ENCODE data around the gene B3GLCT. TPM values are rescaled to one million over a fixed set of nuclear protein-coding genes. Genes with fewer than 3 reads are reported as not detected.

B3GLCT gene
- total and polyA plus RNA-seq, 2 experiments from 2014 or later, result 5.7 to 10.8 TPM

- Histone ChIP-seq H4K20me1 (ENCODE audit: insufficient read depth, poor library complexity, severe bottlenecking) (no peaks in the 10 kb centered on the region), H3K4me1 (ENCODE audit: insufficient read depth) (no peaks in the 10 kb centered on the region), H3K9me2 (replicated peaks; ENCODE audit: insufficient read depth) (no peaks in the 10 kb centered on the region), H3K79me2 (no peaks in the 10 kb centered on the region), H3K9me3 (ENCODE audit: low read depth) (no peaks in the 10 kb centered on the region), H3K27me3 (no peaks in the 10 kb centered on the region), H3K27ac (no peak overlapping the region), H3K36me3 (replicated peaks; ENCODE audit: insufficient read depth, low read depth) (no peaks in the 10 kb centered on the region), H2AFZ (no peak overlapping the region), H3K4me3 (no peak overlapping the region), H3K4me2 (no peak overlapping the region)
- 90% methylated on average over 6 of the region's 6 CpGs for WGBS (ENCODE audit: low lambda C conversion rate, missing lambda C conversion rate)
- TF ChIP-seq CTCF (IDR thresholded peaks at IDR 0.05; ENCODE audit: poor library complexity), result no peak
- TF ChIP-seq EZH2phosphoT487 (IDR thresholded peaks at IDR 0.05; ENCODE audit: low read depth, severe bottlenecking, unreplicated experiment), result no peak
- no peak for TF ChIP-seq EZH2 (IDR thresholded peaks at IDR 0.05; ENCODE audit: borderline replicate concordance)
- DNase-seq (ENCODE audit: low spot score), result no peak
Measured at GRCh38 chr13:31322702-31323405, 123.1 kb downstream of the B3GLCT start.

DNA sequence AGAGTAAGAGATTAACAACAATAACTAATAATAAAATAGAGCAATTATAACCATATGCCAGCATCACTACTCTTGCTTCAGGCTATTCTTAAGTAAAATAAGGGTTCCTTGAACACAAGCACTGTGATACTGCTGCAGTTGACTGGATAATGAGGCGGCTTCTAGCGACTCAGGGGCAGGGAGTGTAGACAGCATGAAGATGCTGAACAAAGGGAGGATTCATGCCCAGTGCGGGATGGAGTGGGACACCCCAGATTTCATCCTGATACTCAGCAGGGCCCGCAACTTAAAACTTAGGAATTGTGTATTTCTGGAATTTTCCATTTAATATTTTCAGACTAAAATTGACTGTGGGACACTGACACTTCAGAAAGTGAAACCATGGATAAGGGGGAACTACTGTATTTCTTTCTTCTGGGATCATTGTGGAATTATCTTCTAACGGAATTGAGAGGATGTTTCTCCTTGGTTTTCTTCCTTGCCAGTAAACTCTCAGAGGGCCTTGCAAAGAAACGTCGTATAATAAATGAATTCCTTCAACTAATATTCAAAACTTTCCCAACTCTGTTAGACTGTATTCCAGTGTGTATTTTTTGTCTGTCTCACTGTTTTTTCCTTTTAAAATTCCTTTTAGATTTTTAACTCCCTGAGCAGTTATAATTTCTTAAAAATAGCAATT, 127.5 kb downstream of the B3GLCT start:
- 94% methylated on average over 7 of the region's 7 CpGs for whole genome bisulfite sequencing (ENCODE audit: low lambda C conversion rate, missing lambda C conversion rate)
- Histone ChIP-seq H3K27ac (no peak overlapping the region), H3K27me3 (no peaks in the 10 kb centered on the region), H3K79me2 (no peaks in the 10 kb centered on the region), H3K9me3 (ENCODE audit: low read depth) (no peaks in the 10 kb centered on the region), H3K4me1 (ENCODE audit: insufficient read depth) (no peaks in the 10 kb centered on the region), H3K4me2 (no peak overlapping the region), H2AFZ (no peak overlapping the region), H3K9me2 (replicated peaks; ENCODE audit: insufficient read depth) (no peaks in the 10 kb centered on the region), H4K20me1 (ENCODE audit: insufficient read depth, poor library complexity, severe bottlenecking) (no peaks in the 10 kb centered on the region), H3K36me3 (replicated peaks; ENCODE audit: insufficient read depth, low read depth) (no peaks in the 10 kb centered on the region), H3K4me3 (no peak overlapping the region)
- DNase-seq (ENCODE audit: low spot score), result no peak
- TF ChIP-seq EZH2phosphoT487 (IDR thresholded peaks at IDR 0.05; ENCODE audit: low read depth, severe bottlenecking, unreplicated experiment) (no peak), CTCF (IDR thresholded peaks at IDR 0.05; ENCODE audit: poor library complexity) (no peak), EZH2 (IDR thresholded peaks at IDR 0.05; ENCODE audit: borderline replicate concordance) (no peak)

DNA sequence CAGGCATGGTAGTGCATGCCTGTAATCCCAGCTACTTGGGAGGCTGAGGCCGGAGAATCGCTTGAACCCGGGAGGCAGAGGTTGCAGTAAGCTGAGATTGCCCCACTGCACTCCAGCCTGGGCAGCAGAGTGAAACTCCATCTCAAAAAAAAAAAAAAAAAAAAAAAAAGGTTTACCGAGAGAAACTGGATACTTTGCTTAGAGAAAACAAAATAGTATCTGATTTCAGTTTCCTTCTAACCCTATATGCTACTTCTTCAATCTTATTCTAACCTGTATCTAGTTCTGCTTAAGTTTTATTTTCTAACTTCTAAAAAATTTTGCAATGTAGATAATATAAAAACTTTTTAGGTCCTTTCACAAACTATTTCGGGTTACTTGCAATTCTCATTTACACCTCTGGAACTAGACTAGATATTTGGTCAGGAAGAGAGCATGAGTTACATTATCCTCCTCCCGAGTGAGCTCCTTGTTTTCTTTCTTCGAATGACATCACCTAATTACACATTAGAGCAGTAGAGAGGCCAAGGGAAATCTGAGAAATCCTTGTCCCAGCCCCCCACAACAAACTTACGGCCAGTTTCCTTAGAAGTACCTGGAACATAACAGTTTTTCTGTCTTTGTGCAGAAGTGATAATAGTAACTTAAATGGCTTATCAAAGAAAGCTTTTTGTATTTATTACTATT, 128.9 kb downstream of the B3GLCT start:
- no peaks in the 10 kb centered on the region for H3K36me3 ChIP-seq (replicated peaks; ENCODE audit: insufficient read depth, low read depth)
- H3K9me2 ChIP-seq (replicated peaks; ENCODE audit: insufficient read depth), result no peaks in the 10 kb centered on the region
- no peak overlapping the region for H3K27ac ChIP-seq
- TF ChIP-seq EZH2 (IDR thresholded peaks at IDR 0.05; ENCODE audit: borderline replicate concordance), result no peak
- no peak for TF ChIP-seq CTCF (IDR thresholded peaks at IDR 0.05; ENCODE audit: poor library complexity)
- no peak for TF ChIP-seq EZH2phosphoT487 (IDR thresholded peaks at IDR 0.05; ENCODE audit: low read depth, severe bottlenecking, unreplicated experiment)
- no peak overlapping the region for H3K4me3 ChIP-seq
- 69% methylated on average over 8 of the region's 8 CpGs for WGBS (ENCODE audit: low lambda C conversion rate, missing lambda C conversion rate)
- no peaks in the 10 kb centered on the region for H4K20me1 ChIP-seq (ENCODE audit: insufficient read depth, poor library complexity, severe bottlenecking)
- no peak overlapping the region for H3K4me2 ChIP-seq
- no peak for DNase-seq (ENCODE audit: low spot score)
- no peaks in the 10 kb centered on the region for H3K79me2 ChIP-seq
- H3K27me3 ChIP-seq, result no peaks in the 10 kb centered on the region
- no peak overlapping the region for H2AFZ ChIP-seq
- H3K4me1 ChIP-seq (ENCODE audit: insufficient read depth), result no peaks in the 10 kb centered on the region
- no peaks in the 10 kb centered on the region for H3K9me3 ChIP-seq (ENCODE audit: low read depth)

All from hepatocyte (in vitro differentiated cells).